ENCODE data around the gene ETV4.

Gene ETV4

GRCh38 chr17:43536236-43536992, 9.7 kb downstream of the ETV4 start:
- Histone ChIP-seq H3K9ac (ENCODE audit: low read depth, low read length) (no peak overlapping the region), H3K4me3 (ENCODE audit: low read length) (no peak overlapping the region), H3K9me3 (ENCODE audit: insufficient read depth, low read depth, low read length) (no peaks in the 10 kb centered on the region), H3K4me1 (ENCODE audit: insufficient read depth, low read length) (peaks cover 24% of the 10 kb centered on the region), H3K36me3 (ENCODE audit: insufficient read depth, low read depth, low read length) (peaks cover 53% of the 10 kb centered on the region), H3K27ac (ENCODE audit: low read length) (no peak overlapping the region), H3K27me3 (ENCODE audit: insufficient read depth, low read length) (no peaks in the 10 kb centered on the region)

GRCh38 chr17:43534909-43535308, 11.2 kb downstream of the ETV4 start:
- no peak overlapping the region for H3K9ac ChIP-seq (ENCODE audit: low read depth, low read length)
- H3K27ac ChIP-seq (ENCODE audit: low read length), result no peak overlapping the region
- no peaks in the 10 kb centered on the region for H3K27me3 ChIP-seq (ENCODE audit: insufficient read depth, low read length)
- no peaks in the 10 kb centered on the region for H3K9me3 ChIP-seq (ENCODE audit: insufficient read depth, low read depth, low read length)
- H3K4me3 ChIP-seq (ENCODE audit: low read length), result no peak overlapping the region
- H3K4me1 ChIP-seq (ENCODE audit: insufficient read depth, low read length), result peaks cover 25% of the 10 kb centered on the region
- peaks cover 53% of the 10 kb centered on the region for H3K36me3 ChIP-seq (ENCODE audit: insufficient read depth, low read depth, low read length)

- H3K36me3 ChIP-seq (ENCODE audit: insufficient read depth, low read depth, low read length), result peaks cover 61% of the 10 kb centered on the region
- no peaks in the 10 kb centered on the region for H3K27me3 ChIP-seq (ENCODE audit: insufficient read depth, low read length)
- peaks cover 38% of the 10 kb centered on the region for H3K4me1 ChIP-seq (ENCODE audit: insufficient read depth, low read length)
- no peak overlapping the region for H3K9ac ChIP-seq (ENCODE audit: low read depth, low read length)
- no peak overlapping the region for H3K4me3 ChIP-seq (ENCODE audit: low read length)
- no peaks in the 10 kb centered on the region for H3K9me3 ChIP-seq (ENCODE audit: insufficient read depth, low read depth, low read length)
- H3K27ac ChIP-seq (ENCODE audit: low read length), result no peak overlapping the region
Measured at GRCh38 chr17:43533699-43534098, 12.4 kb downstream of the ETV4 start.

- H3K4me1 ChIP-seq (ENCODE audit: insufficient read depth, low read length), result peaks cover 40% of the 10 kb centered on the region
- no peaks in the 10 kb centered on the region for H3K9me3 ChIP-seq (ENCODE audit: insufficient read depth, low read depth, low read length)
- H3K9ac ChIP-seq (ENCODE audit: low read depth, low read length), result no peak overlapping the region
- no peak overlapping the region for H3K4me3 ChIP-seq (ENCODE audit: low read length)
- peaks cover 71% of the 10 kb centered on the region for H3K36me3 ChIP-seq (ENCODE audit: insufficient read depth, low read depth, low read length)
- H3K27ac ChIP-seq (ENCODE audit: low read length), result no peak overlapping the region
- H3K27me3 ChIP-seq (ENCODE audit: insufficient read depth, low read length), result no peaks in the 10 kb centered on the region
Measured at GRCh38 chr17:43532581-43532980, 13.6 kb downstream of the ETV4 start.

GRCh38 chr17:43531955-43532354, 14.2 kb downstream of the ETV4 start:
- H3K4me3 ChIP-seq (ENCODE audit: low read length), result no peak overlapping the region
- H3K27me3 ChIP-seq (ENCODE audit: insufficient read depth, low read length), result no peaks in the 10 kb centered on the region
- H3K9ac ChIP-seq (ENCODE audit: low read depth, low read length), result no peak overlapping the region
- peaks cover 77% of the 10 kb centered on the region for H3K36me3 ChIP-seq (ENCODE audit: insufficient read depth, low read depth, low read length)
- H3K27ac ChIP-seq (ENCODE audit: low read length), result no peak overlapping the region
- no peaks in the 10 kb centered on the region for H3K9me3 ChIP-seq (ENCODE audit: insufficient read depth, low read depth, low read length)
- peaks cover 40% of the 10 kb centered on the region for H3K4me1 ChIP-seq (ENCODE audit: insufficient read depth, low read length)

- peak overlapping the region; percentile 6 for H3K27ac ChIP-seq (ENCODE audit: low read length)
- peak overlapping the region; percentile 30; the same call in 1 of the 2 replicates for H3K4me3 ChIP-seq (ENCODE audit: low read length)
- peaks cover 71% of the 10 kb centered on the region for H3K36me3 ChIP-seq (ENCODE audit: insufficient read depth, low read depth, low read length)
- peaks cover 40% of the 10 kb centered on the region for H3K4me1 ChIP-seq (ENCODE audit: insufficient read depth, low read length)
- H3K9me3 ChIP-seq (ENCODE audit: insufficient read depth, low read depth, low read length), result no peaks in the 10 kb centered on the region
- H3K27me3 ChIP-seq (ENCODE audit: insufficient read depth, low read length), result no peaks in the 10 kb centered on the region
- peak overlapping the region; percentile 47; the same call in 1 of the 2 replicates for H3K9ac ChIP-seq (ENCODE audit: low read depth, low read length)
Measured at GRCh38 chr17:43531082-43531378, 15.1 kb downstream of the ETV4 start.

GRCh38 chr17:43530288-43531081, 15.7 kb downstream of the ETV4 start:
- Histone ChIP-seq H3K9me3 (ENCODE audit: insufficient read depth, low read depth, low read length) (no peaks in the 10 kb centered on the region), H3K4me1 (ENCODE audit: insufficient read depth, low read length) (peaks cover 41% of the 10 kb centered on the region), H3K4me3 (ENCODE audit: low read length) (peak overlapping the region; percentile 70), H3K9ac (ENCODE audit: low read depth, low read length) (peak overlapping the region; percentile 91; the same call in 1 of the 2 replicates), H3K27ac (ENCODE audit: low read length) (peak overlapping the region; percentile 93), H3K27me3 (ENCODE audit: insufficient read depth, low read length) (no peaks in the 10 kb centered on the region), H3K36me3 (ENCODE audit: insufficient read depth, low read depth, low read length) (peaks cover 66% of the 10 kb centered on the region)

- peak overlapping the region; percentile 70; the same call in 1 of the 2 replicates for H3K4me3 ChIP-seq (ENCODE audit: low read length)
Measured at GRCh38 chr17:43529947-43530287, 16.2 kb downstream of the ETV4 start.

GRCh38 chr17:43528988-43529814, 16.9 kb downstream of the ETV4 start:
- H3K4me1 ChIP-seq (ENCODE audit: insufficient read depth, low read length), result peaks cover 45% of the 10 kb centered on the region
- peak overlapping the region; percentile 70; the same call in 1 of the 2 replicates for H3K4me3 ChIP-seq (ENCODE audit: low read length)
- H3K9ac ChIP-seq (ENCODE audit: low read depth, low read length), result peak overlapping the region; percentile 91; the same call in 1 of the 2 replicates
- H3K27ac ChIP-seq (ENCODE audit: low read length), result peak overlapping the region; percentile 93
- no peaks in the 10 kb centered on the region for H3K9me3 ChIP-seq (ENCODE audit: insufficient read depth, low read depth, low read length)
- no peaks in the 10 kb centered on the region for H3K27me3 ChIP-seq (ENCODE audit: insufficient read depth, low read length)
- H3K36me3 ChIP-seq (ENCODE audit: insufficient read depth, low read depth, low read length), result peaks cover 70% of the 10 kb centered on the region

More at GRCh38 chr17:43529947-43530287, 16.2 kb downstream of the ETV4 start:
- no peaks in the 10 kb centered on the region for H3K9me3 ChIP-seq (ENCODE audit: insufficient read depth, low read depth, low read length)
- H3K9ac ChIP-seq (ENCODE audit: low read depth, low read length), result peak overlapping the region; percentile 91; the same call in 1 of the 2 replicates
- H3K27me3 ChIP-seq (ENCODE audit: insufficient read depth, low read length), result no peaks in the 10 kb centered on the region
- peaks cover 65% of the 10 kb centered on the region for H3K36me3 ChIP-seq (ENCODE audit: insufficient read depth, low read depth, low read length)
- peak overlapping the region; percentile 93 for H3K27ac ChIP-seq (ENCODE audit: low read length)
- peaks cover 44% of the 10 kb centered on the region for H3K4me1 ChIP-seq (ENCODE audit: insufficient read depth, low read length)

GRCh38 chr17:43528319-43528987, 17.7 kb downstream of the ETV4 start:
- peaks cover 70% of the 10 kb centered on the region for H3K36me3 ChIP-seq (ENCODE audit: insufficient read depth, low read depth, low read length)
- H3K9ac ChIP-seq (ENCODE audit: low read depth, low read length), result no peak overlapping the region
- H3K4me1 ChIP-seq (ENCODE audit: insufficient read depth, low read length), result peaks cover 45% of the 10 kb centered on the region
- no peaks in the 10 kb centered on the region for H3K9me3 ChIP-seq (ENCODE audit: insufficient read depth, low read depth, low read length)
- H3K4me3 ChIP-seq (ENCODE audit: low read length), result no peak overlapping the region
- no peaks in the 10 kb centered on the region for H3K27me3 ChIP-seq (ENCODE audit: insufficient read depth, low read length)
- H3K27ac ChIP-seq (ENCODE audit: low read length), result no peak overlapping the region

Data from iPS-20b (cell line).